Measurements from ENCODE around the gene ADAMTS1.
"Not testable (repeated sequence)": the region's sequence is repeated elsewhere in the genome, so short reads cannot be mapped to it uniquely, and the experiment has no call there.

Gene ADAMTS1

GRCh38 chr21:26845066-26845758, at the start of gene ADAMTS1:
TSS of gene ADAMTS1 (minus strand) at chr21:26845409. CDS start at chr21:26844954, 455 bp downstream.
- no peak for DNase-seq (ENCODE audit: low read depth in 1 of 2, low spot score in 1 of 2)

GRCh38 chr21:26892151-26892550, 46.9 kb upstream of the ADAMTS1 start:
- no peak for DNase-seq (ENCODE audit: low read depth in 1 of 2, low spot score in 1 of 2)

GRCh38 chr21:26888931-26889330, 43.7 kb upstream of the ADAMTS1 start:
- DNase-seq (ENCODE audit: low read depth in 1 of 2, low spot score in 1 of 2), result no peak

- DNase-seq (ENCODE audit: low read depth in 1 of 2, low spot score in 1 of 2), result no peak
Measured at GRCh38 chr21:26888256-26888655, 43.0 kb upstream of the ADAMTS1 start.

GRCh38 chr21:26887251-26887650, 42.0 kb upstream of the ADAMTS1 start:
- no peak for DNase-seq (ENCODE audit: low read depth in 1 of 2, low spot score in 1 of 2)

- no peak for DNase-seq (ENCODE audit: low read depth in 1 of 2, low spot score in 1 of 2)
Measured at GRCh38 chr21:26884436-26884835, 39.2 kb upstream of the ADAMTS1 start.

GRCh38 chr21:26883768-26884167, 38.6 kb upstream of the ADAMTS1 start:
- no peak for DNase-seq (ENCODE audit: low read depth in 1 of 2, low spot score in 1 of 2)

GRCh38 chr21:26881504-26882228, 36.5 kb upstream of the ADAMTS1 start:
- DNase-seq (ENCODE audit: low read depth in 1 of 2, low spot score in 1 of 2), result no peak

GRCh38 chr21:26877018-26877417, 31.8 kb upstream of the ADAMTS1 start:
- DNase-seq (ENCODE audit: low read depth in 1 of 2, low spot score in 1 of 2), result no peak

GRCh38 chr21:26874347-26874746, 29.1 kb upstream of the ADAMTS1 start:
- no peak for DNase-seq (ENCODE audit: low read depth in 1 of 2, low spot score in 1 of 2)

- DNase-seq (ENCODE audit: low read depth in 1 of 2, low spot score in 1 of 2), result no peak
Measured at GRCh38 chr21:26865857-26866256, 20.6 kb upstream of the ADAMTS1 start.

GRCh38 chr21:26856871-26857350, 11.7 kb upstream of the ADAMTS1 start:
- not testable (repeated sequence) for DNase-seq (ENCODE audit: low read depth in 1 of 2, low spot score in 1 of 2)

- DNase-seq (ENCODE audit: low read depth in 1 of 2, low spot score in 1 of 2), result not testable (repeated sequence)
Measured at GRCh38 chr21:26854695-26855094, 9.5 kb upstream of the ADAMTS1 start.

- DNase-seq (ENCODE audit: low read depth in 1 of 2, low spot score in 1 of 2), result no peak
Measured at GRCh38 chr21:26852423-26852822, 7.2 kb upstream of the ADAMTS1 start.

GRCh38 chr21:26851109-26851944, 6.1 kb upstream of the ADAMTS1 start:
- DNase-seq (ENCODE audit: low read depth in 1 of 2, low spot score in 1 of 2), result no peak

GRCh38 chr21:26850116-26850643, 5.0 kb upstream of the ADAMTS1 start:
- DNase-seq (ENCODE audit: low read depth in 1 of 2, low spot score in 1 of 2), result no peak

- no peak for DNase-seq (ENCODE audit: low read depth in 1 of 2, low spot score in 1 of 2)
Measured at GRCh38 chr21:26849428-26850115, 4.4 kb upstream of the ADAMTS1 start.

GRCh38 chr21:26847921-26848320, 2.7 kb upstream of the ADAMTS1 start:
- no peak for DNase-seq (ENCODE audit: low read depth in 1 of 2, low spot score in 1 of 2)

GRCh38 chr21:26847002-26847401, 1.8 kb upstream of the ADAMTS1 start:
- DNase-seq (ENCODE audit: low read depth in 1 of 2, low spot score in 1 of 2), result no peak

- DNase-seq (ENCODE audit: low read depth in 1 of 2, low spot score in 1 of 2), result no peak
Measured at GRCh38 chr21:26846036-26846931, 1.1 kb upstream of the ADAMTS1 start.
